DND-41 (cell line): ENCODE measurements around the gene TTC39A.

Source experiments
- ATAC-seq: fragments of 200-7000 bp; cut with Tn5 transposase; 3 replicates; pipeline ENCODE4 v1.9.1; 2021; ENCODE audit warnings: low read depth; ENCODE audit not compliant: insufficient read depth
- DNase-seq: peaks from one replicate; pipeline ENCODE4 v3.0.0-alpha.2; 2020
- H2AFZ ChIP-seq: 2 replicates; pipeline ENCODE4 v1.6.0; 2012; ENCODE audit warnings: low read depth, low read length
- H3K27ac ChIP-seq: 2 replicates; pipeline ENCODE4 v1.5.1; 2012; ENCODE audit warnings: low read length, inconsistent platforms
- H3K27me3 ChIP-seq: fragments of 200-600 bp; sonication (generic); 2 replicates; pipeline ENCODE4 v1.6.0; 2012; ENCODE audit warnings: low read length, mild to moderate bottlenecking, inconsistent platforms; ENCODE audit not compliant: insufficient read depth, poor library complexity
- H3K36me3 ChIP-seq: 2 replicates; pipeline ENCODE4 v1.5.1; 2012; ENCODE audit warnings: low read length, inconsistent platforms; ENCODE audit not compliant: insufficient read depth
- H3K4me1 ChIP-seq: 2 replicates; pipeline ENCODE4 v1.5.1; 2012; ENCODE audit warnings: mild to moderate bottlenecking, low read length; ENCODE audit not compliant: insufficient read depth
- H3K4me2 ChIP-seq: 2 replicates; pipeline ENCODE4 v1.6.0; 2012; ENCODE audit warnings: mild to moderate bottlenecking, moderate library complexity, low read length, inconsistent platforms; ENCODE audit not compliant: insufficient read depth
- H3K4me3 ChIP-seq, 2 experiments: fragments of 200-600 bp in 1 of 2; shearing (Covaris generic) in 1 of 2; 2 replicates each; pipeline ENCODE4 v1.5.1; 2012 to 2016; ENCODE audit warnings: inconsistent platforms in 2 of 2, low read length in 2 of 2, mild to moderate bottlenecking in 2 of 2, low read depth in 1 of 2, moderate library complexity in 1 of 2
- H3K79me2 ChIP-seq: 2 replicates; pipeline ENCODE4 v1.6.0; 2012; ENCODE audit warnings: low read length, inconsistent platforms; ENCODE audit not compliant: insufficient read depth
- H3K9ac ChIP-seq: 2 replicates; pipeline ENCODE4 v1.6.0; 2012; ENCODE audit warnings: low read depth, mild to moderate bottlenecking, inconsistent platforms, low read length, moderate library complexity
- H3K9me3 ChIP-seq: 2 replicates; pipeline ENCODE4 v1.5.1; 2012; ENCODE audit warnings: low read length, moderate library complexity, mild to moderate bottlenecking, inconsistent platforms; ENCODE audit not compliant: insufficient read depth, severe bottlenecking
- H4K20me1 ChIP-seq: 2 replicates; pipeline ENCODE4 v1.6.0; 2012; ENCODE audit warnings: low read length; ENCODE audit not compliant: insufficient read depth
- EZH2 ChIP-seq: IDR thresholded peaks from 3 replicates; pipeline ENCODE4 v1.6.1; 2012; ENCODE audit warnings: borderline replicate concordance, low read depth, mild to moderate bottlenecking, moderate library complexity, low read length, inconsistent platforms; ENCODE audit not compliant: severe bottlenecking
- TF ChIP-seq, protein P1 (sequence below): IDR thresholded peaks from 2 replicates; pipeline ENCODE4 v1.5.1; 2012; ENCODE audit warnings: borderline replicate concordance, low read length, moderate library complexity, mild to moderate bottlenecking; ENCODE audit not compliant: poor library complexity, severe bottlenecking; ENCODE audit errors: extremely low read depth

TTC39A gene

GRCh38 chr1:51342591-51343206 is 12.3 kb upstream of the TTC39A start:
- Histone ChIP-seq H2AFZ (no peak overlapping the region), H3K9me3 (no peaks in the 10 kb centered on the region), H3K4me1 (no peaks in the 10 kb centered on the region), H3K9ac (no peak overlapping the region), H3K4me2 (no peak overlapping the region), H3K79me2 (no peaks in the 10 kb centered on the region), H3K27me3 (no peaks in the 10 kb centered on the region), H3K4me3 (no peak overlapping the region), H3K36me3 (no peaks in the 10 kb centered on the region), H3K27ac (no peak overlapping the region), H4K20me1 (no peaks in the 10 kb centered on the region)
- DNase-seq (no peak), ATAC-seq (no peak)
- TF ChIP-seq EZH2, result no peak
- TF ChIP-seq, protein P1, sequence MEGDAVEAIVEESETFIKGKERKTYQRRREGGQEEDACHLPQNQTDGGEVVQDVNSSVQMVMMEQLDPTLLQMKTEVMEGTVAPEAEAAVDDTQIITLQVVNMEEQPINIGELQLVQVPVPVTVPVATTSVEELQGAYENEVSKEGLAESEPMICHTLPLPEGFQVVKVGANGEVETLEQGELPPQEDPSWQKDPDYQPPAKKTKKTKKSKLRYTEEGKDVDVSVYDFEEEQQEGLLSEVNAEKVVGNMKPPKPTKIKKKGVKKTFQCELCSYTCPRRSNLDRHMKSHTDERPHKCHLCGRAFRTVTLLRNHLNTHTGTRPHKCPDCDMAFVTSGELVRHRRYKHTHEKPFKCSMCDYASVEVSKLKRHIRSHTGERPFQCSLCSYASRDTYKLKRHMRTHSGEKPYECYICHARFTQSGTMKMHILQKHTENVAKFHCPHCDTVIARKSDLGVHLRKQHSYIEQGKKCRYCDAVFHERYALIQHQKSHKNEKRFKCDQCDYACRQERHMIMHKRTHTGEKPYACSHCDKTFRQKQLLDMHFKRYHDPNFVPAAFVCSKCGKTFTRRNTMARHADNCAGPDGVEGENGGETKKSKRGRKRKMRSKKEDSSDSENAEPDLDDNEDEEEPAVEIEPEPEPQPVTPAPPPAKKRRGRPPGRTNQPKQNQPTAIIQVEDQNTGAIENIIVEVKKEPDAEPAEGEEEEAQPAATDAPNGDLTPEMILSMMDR, result no peak

DNA sequence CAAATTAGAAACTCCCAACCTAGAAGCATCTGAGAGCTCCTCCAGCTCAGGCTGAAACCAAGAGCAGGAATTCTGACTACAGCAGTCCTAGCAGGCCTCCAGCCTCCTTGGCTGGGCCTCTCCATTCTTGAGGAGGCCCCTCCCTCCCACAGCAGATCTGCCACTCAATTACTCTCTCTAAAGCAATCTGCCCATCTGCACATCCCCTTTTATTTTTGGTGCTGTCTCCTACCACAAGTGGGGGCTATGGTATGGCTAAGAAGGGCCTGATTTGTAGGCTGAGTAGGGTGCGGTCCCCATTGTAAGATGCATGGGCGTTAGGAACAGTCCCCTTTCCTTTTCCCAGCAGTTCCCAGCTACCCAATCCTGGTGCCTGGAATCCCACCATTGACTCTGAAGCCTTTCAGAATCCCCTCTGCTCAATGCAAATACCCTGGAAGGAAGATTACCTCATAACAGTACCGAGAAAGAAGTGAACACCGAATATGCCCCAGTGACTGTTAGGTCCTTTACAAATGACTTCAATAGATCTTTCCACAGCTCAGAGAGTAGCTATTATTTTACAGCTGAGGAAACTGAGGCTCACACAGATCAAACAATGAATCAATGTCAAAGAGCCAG is 11.6 kb upstream of the TTC39A start:
- Histone ChIP-seq H3K4me3 (no peak overlapping the region), H3K79me2 (no peaks in the 10 kb centered on the region), H3K4me1 (no peaks in the 10 kb centered on the region), H3K36me3 (no peaks in the 10 kb centered on the region), H2AFZ (no peak overlapping the region), H3K4me2 (no peak overlapping the region), H3K27me3 (no peaks in the 10 kb centered on the region), H3K27ac (no peak overlapping the region), H3K9me3 (no peaks in the 10 kb centered on the region), H4K20me1 (no peaks in the 10 kb centered on the region), H3K9ac (no peak overlapping the region)
- DNase-seq (peak; percentile 19), ATAC-seq (peak; percentile 64)
- TF ChIP-seq, protein P1, result peak; percentile 44
- TF ChIP-seq EZH2, result no peak

GRCh38 chr1:51340380-51340779 is 10.0 kb upstream of the TTC39A start:
- no peak for TF ChIP-seq EZH2
- TF ChIP-seq, protein P1, result no peak
- Histone ChIP-seq H4K20me1 (no peaks in the 10 kb centered on the region), H3K4me3 (no peak overlapping the region), H3K79me2 (no peaks in the 10 kb centered on the region), H2AFZ (no peak overlapping the region), H3K4me1 (no peaks in the 10 kb centered on the region), H3K27me3 (no peaks in the 10 kb centered on the region), H3K27ac (no peak overlapping the region), H3K9ac (no peak overlapping the region), H3K36me3 (no peaks in the 10 kb centered on the region), H3K4me2 (no peak overlapping the region), H3K9me3 (no peaks in the 10 kb centered on the region)
- DNase-seq (no peak), ATAC-seq (no peak)
